NCI-H1694 (cell line): ENCODE measurements around the gene KRT7.

Source experiments
- DNase-seq: peaks from one replicate; lab custom pipeline; 2025; lab: John Stamatoyannopoulos, UW

KRT7 gene

DNA sequence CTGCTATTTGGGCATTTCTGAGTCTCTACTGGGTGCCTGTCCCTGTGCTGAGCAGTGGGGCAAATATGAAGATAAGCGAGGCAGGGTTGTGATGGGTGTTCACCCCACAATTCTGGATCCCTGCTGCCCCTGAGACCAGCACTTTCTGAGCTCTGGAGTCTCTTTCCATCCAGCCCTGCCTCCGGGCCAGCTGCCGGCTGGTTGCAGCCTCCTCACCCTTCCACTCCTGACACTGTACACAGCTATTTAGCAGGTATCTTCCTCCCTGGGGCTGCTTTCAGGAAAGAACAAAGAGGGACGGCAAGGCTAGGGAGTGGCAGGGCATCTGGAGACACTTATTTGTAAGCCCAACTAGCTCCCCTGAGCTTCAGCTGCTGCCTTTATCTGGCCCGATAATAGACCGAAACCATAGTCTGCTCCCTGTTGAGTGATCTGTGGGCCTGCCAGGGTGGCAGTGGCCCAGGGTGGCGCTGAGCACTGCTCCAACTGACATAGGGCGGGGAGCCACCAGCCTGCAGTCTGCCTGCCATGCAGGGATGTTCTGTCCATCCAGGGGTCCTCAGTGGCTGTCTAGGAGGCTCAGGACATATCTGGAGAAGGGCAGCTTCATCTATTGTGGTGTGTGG, 33.6 kb upstream of the KRT7 start:
- no peak for DNase-seq

DNA sequence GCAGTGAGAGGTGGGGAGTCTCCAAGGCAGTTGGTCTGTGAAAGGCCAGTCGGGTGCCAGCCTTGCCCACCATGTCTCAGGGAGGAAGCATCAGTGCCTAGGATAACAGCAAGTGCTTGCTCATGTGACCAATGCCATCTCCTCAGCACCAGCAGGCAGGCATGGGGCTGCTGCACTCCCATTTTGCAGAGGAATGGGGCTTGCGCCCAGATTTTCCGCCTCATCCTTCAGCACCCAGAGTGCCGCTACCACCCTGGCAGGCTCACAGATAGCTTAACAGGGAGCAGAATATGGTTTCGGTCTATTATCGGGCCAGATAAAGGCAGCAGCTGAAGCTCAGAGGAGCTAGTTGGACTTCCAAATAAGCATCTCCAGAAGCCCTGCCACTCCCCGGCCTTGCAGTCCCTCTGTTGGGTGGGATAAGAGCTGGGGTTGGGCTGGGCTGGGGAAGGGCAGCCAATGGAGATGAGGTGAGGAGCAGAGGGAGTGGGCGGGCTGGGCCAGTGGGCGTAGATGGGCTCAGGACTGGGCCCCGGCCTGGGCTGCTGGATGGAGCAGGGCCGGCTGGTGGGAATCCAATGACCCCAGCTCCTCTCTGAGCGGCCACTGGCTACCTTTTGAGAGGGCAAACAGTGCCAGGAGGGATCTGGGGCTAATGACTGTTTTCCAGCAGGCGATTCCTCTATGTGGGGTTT, 32.8 kb upstream of the KRT7 start:
- DNase-seq = no peak

DNA sequence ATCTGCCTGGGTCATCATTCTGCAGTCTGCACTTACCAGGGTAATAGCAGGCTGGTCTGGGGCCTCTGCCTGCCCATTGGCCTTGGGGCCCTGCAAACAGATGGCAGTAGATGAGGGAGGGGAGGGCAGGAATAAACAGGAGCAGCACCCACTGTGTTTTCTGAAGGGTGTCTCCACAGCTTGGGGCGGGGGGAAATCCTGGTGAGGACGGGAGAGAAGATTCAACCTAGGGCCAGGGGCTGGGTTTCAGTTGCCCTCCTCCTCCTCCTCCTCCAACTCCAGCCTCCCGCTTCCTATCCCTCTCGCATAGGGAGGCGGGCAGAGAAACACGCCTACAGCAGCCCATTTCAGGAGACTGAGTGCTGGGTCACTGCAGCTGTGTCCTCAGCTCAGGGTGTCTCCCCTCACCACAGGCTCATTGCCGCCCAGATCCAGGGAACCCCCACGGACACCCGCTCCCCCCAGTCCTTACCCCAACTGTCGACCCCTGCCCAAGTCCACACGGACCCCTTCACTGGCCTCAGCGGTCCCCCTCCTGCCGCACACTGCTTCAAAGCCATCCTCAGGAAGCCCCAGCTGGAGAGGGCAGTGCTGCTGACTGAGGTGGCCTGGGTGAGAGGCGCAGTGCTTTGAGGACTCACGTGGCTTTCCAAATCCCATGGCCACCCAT, 32.1 kb upstream of the KRT7 start:
- no peak for DNase-seq

DNA sequence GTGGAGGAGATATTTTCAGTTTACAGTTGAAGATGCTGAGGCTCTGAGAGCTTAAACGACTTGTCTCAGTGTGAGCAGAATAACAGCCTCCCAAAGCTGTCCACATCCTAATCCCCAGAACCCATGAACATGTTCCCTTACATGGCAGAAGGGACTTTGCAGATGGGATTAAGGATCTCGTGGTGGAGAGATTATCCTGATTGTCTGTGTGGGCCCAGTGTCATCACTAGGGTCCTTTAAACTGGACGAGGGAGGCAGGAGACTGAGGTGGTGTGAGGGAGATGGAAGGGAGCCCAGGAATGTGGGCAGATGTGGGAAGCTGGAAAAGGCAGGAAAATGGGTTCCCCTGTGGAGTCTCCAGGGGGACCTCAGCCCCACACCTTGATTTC, 31.6 kb upstream of the KRT7 start:
- no peak for DNase-seq

DNA sequence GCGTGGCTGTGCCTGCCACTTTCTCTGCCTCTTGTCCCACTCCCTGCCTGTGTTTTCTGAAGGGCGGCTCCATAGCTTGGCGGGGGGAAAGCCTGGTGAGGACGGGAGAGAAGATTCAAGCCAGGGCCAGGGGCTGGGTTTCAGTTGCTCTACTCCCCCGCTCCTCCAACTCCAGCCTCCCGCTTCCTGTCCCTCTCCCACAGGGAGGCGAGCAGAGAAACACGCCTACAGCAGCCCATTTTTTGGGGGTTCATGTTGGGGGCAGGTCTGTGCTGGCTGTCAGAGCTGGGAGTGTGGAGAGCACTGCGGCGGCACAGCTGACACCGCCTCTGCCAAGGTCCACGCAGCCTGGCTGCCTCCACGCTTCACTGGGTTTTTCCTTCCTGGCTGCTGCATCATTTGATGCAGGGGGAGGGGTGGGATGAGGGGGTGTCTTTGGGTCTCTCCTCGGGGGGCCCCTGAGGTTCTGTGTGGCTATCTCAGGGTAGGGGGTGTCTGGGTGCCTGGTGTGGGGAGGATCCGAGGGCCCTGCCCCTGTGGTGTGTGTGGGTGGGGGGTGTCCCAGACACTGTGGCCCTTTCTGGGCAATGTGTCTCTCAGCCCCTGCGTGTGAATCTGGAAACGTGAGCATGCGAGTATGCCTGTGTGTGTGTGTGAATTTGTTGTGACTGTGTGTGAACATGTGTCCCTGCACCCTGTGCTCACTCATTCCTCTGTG, 30.5 kb upstream of the KRT7 start:
- DNase-seq = peak; percentile 40

DNA sequence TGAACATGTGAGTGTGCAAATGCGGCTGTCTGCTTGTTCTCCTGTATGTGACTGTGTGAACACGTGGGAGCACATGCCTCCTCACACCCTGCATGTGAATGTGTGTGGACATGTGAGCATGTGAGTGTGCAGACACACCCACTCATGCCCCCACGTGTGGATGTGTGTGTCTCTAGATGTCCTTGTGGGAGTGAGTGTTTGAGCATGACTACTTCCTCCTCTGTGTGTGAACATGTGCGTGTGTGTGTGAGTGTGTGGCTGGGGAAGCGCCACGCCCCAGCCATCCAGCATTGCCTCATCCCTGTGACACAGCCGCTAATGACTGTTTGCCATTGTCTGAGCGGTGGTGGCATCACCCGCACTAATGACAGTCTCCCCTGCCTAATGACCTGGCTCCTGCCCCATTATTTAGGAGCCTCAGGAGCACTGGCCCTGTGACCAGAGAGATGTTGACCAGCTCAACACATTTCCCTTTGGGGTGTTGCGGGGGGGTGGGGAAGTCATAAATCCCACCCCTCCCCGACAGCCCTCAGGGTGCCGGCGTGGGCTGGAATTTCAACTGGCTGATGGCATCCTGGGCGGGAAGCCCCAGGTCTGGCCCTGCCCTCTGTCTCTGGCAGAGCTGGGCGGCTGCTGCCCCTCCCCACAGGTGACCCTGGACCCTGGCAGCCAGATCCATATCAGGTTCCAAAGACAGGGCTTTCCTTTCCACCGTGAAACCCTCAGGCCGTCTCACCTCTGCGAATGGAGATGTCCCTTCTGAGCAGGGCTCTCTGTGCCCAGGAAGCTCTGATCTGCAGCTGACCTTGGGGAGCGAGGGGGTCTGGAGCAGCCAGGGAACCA, 29.7 kb upstream of the KRT7 start:
- peak; percentile 55 for DNase-seq

DNA sequence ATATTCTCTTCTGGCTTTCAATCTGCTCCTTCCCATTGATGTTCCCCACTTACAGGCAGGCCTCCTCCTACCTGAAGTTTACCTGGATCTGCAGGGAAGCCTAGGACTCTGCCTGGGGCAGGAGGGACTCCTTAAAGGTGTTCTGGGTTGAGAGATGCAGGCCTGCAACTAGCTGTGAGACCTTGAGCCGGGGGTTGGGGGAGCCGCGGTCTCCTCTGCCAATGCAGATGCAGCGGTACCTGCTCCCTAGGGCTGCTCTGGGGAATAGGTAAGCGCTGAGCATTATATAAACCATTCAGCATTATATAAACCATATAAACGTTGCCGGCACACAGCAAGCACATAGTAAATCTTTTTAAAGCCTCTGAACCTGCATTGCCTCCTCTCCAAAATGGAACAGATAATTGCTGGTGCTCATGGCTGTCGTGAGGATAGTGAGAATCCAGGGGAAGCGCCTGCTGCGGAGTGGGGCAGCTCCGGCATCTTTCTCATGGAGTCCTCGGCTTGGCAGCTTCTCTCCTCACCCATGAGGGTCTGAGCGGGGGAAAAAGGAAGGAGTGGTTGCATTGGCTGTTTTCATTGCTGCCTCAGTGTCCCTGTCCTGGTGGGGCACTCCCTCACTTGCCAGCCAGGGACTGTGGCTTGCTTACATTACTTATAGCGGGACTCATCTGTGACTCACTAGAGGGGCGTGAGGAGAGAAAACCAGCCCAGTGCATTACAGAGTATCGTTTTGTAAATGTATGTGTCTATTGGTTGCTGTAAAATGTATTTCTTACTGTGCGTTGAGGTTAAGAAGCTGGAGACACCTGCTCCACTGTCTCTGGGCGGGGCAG, 28.7 kb upstream of the KRT7 start:
- no peak for DNase-seq

DNA sequence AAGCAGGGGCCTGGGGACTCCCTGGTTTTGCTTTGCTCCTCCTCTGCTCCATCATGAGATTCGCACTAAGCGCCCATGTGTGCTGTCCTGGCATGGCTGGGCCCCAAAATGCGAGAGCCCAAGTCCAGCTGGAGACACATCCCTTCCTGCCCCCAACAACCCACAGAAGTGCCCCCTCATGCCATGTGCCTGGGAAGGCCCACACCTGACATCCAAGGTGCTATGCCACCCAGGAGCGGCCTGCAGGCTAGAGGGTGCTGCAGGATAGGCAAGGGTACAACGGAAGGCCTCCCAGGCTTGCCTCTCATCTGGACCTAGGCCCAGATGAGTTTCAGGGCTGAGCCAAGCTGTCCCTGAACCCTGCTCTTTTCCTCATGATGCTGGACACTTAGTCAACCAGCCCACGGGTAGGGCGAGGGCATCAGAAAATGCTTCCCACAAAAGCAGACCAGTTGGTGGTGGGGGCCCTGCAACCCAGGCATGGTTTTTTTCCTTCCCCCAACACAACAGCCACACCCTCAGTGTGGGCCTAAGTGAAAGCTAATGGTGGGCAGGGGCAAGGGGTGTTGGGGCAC, 28.0 kb upstream of the KRT7 start:
- no peak for DNase-seq

DNA sequence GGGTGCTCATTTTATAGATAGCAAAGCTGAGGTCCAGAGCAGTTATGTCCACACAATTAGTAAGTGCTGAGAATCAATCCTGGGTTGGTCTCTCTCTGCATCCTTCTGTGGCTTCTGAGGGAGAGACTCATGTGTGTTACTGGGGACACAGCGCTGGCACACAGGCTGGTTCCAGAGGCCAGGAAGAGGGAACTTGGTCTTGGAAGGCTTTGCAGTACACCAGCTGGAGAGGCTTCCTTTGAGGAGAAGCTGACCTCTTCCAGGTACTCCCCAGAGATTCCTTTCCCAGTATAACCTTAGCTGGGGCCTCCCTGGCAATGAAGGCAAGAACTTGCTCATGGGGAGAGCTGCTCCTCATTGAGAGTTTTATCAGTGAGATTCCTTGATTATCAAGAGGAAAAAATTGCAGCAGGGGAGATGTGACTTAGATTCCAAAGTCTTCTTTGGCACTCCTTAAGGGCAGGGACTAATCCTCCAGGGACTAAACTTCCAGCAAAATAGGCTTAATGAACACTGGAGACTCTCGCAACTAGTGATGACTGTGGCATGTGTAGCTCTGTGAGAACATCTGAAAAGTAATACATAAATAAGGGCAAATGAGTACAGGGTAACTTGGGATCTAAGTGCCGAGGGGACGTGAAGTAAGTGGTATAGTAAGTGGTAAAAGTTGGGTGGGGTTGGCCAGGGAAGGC, 27.3 kb upstream of the KRT7 start:
- DNase-seq = no peak

DNA sequence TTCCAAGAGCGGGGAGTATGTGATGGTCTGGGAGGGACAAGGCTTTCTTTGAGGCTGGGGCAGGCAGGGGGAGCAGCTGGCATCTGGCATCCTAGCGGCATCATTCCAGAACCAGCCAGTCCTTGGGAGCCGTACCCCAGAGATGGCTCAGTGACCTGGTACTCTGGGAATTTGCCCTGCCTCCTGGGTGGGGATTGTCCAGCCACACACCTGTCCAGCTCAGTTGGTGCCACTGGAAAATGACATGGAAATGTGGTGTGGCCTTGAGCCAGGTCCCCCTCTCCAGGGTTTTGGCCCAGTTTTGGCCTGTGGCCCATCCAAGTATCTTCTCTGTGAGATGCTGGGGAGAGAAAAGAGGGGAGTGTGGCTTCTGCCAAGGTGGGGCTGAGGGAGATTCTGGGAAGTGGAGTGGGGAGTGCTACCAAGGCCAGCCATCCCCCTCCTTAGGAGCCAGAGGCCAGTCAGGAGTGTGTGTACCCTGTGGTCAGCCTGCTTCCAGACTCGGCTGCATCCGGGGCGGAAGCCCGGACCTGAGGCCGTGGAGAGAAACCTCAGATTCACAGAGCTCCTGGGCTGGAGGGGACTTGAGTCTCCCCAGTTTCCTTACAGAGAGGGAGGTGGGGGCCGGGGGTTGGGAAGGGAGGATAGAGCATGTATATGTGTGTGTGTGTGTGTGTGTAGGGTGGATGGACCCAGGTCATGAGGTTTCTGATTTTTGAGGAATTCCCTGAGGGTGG, 26.6 kb upstream of the KRT7 start:
- DNase-seq = no peak

DNA sequence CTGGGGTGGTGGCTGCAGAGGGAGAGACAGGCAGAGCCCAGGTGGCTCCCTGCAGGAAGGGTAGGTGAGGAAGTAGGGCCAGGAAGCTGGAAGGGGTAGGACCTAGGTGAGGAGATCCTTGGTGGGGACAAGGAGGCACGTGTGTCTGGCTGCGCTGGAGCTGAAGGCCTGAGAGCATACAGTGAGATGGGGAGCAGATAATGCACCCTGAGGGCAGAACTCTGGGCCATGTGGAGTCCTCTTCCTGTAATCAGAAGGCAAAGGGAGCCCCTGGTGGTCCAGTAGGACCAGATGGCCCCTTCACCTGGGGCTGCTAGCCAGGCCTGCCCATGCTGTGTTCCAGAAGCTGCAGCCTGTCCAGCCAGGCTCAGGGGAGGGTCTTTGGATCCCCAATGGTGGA, 25.9 kb upstream of the KRT7 start:
- DNase-seq = no peak

DNA sequence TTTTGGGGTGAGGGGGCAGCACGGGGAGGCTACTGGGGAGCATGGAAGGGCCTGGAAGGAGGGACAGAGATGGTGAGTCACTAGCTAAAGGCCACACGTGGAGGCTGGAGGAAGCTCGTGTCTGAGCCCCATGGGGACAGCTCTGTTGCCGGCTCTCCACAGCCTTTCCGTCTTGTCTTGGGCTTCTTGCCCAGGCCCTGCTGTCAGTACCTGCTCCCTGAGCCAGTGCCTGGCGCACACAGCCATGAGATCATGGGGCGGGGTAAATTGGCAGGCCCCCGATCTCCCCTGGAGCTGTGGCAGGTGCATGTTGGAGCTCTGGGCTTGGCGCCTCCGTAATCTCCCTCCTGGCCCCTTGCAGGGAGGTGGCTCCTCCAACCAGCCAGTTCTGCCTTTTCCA, 25.1 kb upstream of the KRT7 start:
- DNase-seq = peak; percentile 27

DNA sequence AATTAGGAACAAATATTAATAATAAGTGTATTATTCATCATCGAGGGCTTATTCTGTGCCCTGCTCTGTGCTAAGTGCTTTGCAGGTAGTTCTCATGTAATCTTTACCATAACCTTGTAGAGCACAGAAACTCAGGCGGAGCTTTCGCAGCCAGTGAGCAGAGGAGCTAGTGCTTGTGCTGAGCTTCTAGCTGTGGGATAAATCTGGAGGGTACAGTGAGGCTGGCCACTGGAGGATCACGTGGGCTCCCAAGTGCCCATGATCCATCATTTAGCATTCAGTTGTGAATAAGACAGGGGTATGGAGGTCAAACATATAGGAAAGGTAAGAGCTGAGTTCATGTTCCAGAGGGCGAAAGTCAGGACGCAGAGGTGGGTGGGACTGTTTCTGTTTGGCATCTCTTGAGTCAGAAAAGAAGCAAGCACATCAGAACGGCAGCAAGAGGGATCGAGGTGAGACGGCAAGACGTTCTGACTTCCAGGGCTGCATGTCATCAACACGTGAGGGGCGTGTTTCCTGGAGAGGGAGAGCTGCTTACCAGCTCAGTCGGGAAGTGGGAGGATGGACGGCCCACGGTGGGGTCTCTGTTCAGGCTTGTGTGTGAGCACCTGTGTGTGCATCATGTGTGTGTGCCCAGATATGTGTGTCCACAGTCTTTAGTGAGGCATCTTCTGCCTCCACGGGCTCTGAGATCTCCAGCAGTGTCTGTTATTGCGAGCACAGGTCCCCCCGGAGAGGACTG, 24.4 kb upstream of the KRT7 start:
- no peak for DNase-seq

DNA sequence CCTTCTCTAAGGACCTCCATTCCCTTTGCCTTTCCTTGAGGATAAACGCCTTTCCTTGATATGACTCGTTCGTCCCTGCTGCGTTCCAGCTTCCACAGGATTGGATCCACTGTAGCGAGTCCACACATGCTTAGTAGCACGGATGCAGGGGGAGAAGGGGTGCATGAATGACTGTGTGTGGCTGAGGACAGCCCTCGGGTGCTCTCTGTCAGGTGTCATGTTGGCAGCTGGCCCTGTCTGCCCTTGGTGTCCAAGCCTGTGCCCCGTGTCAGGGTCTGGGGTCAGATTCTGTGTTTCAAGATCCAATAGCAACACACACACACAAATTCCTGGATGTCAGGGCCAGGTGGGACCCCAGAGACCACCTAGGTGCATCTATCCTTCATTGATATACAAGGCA, 23.7 kb upstream of the KRT7 start:
- no peak for DNase-seq

DNA sequence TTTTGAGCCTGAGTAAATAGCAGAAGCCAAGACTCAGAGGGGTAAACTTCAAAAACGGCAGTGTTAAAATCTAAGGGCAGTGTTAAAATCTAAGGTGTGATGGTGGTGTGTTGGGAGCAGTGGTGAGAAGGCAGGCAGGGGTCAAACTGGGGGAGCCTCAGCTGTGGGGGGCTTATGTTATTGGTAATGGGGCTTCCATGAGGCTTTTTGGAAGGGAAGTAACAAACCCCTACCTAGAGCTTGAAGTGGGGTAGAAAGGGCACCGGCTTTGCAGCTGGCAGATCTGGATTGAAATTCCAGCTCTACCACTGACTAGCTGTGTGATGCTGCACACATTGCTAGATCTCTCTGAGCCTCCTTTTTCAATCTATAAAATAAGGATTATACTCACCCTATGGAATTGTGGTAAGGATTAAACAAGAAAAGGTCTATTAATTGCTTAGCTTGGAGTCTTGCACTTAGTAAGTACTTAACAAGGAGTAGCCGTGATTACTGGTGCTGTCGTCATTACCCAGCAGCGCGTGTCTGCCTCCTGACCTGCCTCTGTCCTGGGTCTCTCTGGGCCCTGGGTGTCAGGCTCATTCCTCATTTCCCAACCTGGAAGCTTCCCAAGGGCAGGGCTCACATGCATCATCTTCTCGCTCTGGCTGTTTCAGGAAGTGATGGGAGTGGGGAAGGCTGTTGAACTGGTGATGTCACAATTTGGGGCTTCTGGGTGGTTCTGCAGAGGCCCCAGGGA, 22.7 kb upstream of the KRT7 start:
- no peak for DNase-seq

DNA sequence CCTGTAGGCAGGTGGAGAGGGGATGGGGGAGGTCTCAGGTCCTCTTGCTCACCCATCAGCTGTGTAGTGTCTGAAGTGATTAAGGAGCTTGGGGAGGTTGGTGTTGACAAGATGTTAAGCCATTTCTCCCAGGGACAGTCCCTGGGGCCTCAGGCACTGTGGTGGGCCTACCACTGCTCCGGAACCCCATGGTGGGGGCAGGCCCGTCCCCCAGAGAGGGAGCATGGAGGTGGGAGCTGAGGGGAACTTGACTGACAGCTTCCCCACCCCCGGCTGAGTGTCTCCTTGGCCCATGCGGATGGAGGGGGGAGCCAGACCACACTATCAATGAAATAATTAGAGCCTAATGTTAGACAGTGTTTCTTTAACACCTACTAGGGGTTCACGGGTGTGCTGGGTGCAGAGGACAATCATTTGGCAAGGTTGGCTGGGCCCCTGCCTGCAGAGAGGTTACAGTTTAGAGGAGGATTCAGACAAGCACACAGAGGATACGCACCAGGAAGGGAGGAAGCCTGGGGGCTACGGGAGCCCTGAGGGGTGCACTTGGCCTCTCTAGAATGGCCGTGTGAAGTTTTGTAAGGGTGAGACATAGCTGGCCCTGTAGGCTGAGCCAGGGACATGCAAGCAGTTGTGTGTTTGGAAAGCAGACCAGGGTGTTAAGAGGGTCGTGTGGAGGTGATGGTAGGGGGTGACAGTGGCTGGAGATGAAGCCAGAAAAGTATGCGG, 22.0 kb upstream of the KRT7 start:
- DNase-seq = no peak
